ENCODE measurements around the gene STX5. TPM values are rescaled to one million over a fixed set of nuclear protein-coding genes. Genes with fewer than 3 reads are reported as not detected.
A peak's percentile ranks its signal among the peaks of the same experiment; 100 is the strongest.

The STX5 gene
- total and polyA plus RNA-seq, 4 donors = 19.8 to 47.6 (median 37.7) TPM

- ATAC-seq (ENCODE audit: insufficient read depth, low FRiP score) = no peak
- DNase-seq = no peak
- H3K4me1 ChIP-seq (ENCODE audit: control insufficient read depth in 5 of 5, insufficient read depth in 5 of 5, low read length in 5 of 5) = peaks cover 0 to 2% (median 0%) of the 10 kb centered on the region in 5 donors
- TF ChIP-seq CTCF (IDR thresholded peaks at IDR 0.05; ENCODE audit: control extremely low read depth, extremely low read depth) = no peak
- no peaks in the 10 kb centered on the region for H3K9me3 ChIP-seq (ENCODE audit: control insufficient read depth in 4 of 4, insufficient read depth in 3 of 4, low read length in 3 of 4)
- 87 to 90% methylated on average over 2 of the region's 2 CpGs for WGBS, 2 donors
- no peak overlapping the region for H3K4me3 ChIP-seq
- no peak overlapping the region for H3K9ac ChIP-seq (ENCODE audit: insufficient read depth in 1 of 2, low read length in 2 of 2)
- peaks cover 2 to 9% (median 6%) of the 10 kb centered on the region in 4 donors for H3K36me3 ChIP-seq (ENCODE audit: control insufficient read depth in 4 of 4, insufficient read depth in 4 of 4, low read length in 4 of 4)
- no peak overlapping the region for H3K27ac ChIP-seq (ENCODE audit: low read depth in 1 of 2, low read length in 1 of 2)
- no peaks in the 10 kb centered on the region for H3K27me3 ChIP-seq (ENCODE audit: control insufficient read depth in 3 of 3, insufficient read depth in 3 of 3, low read length in 2 of 3)
These were observed 20.2 kb downstream of the STX5 start for GRCh38 chr11:62811659-62812058.

- Histone ChIP-seq H3K27ac (ENCODE audit: low read depth in 1 of 2, low read length in 1 of 2) (no peak overlapping the region), H3K9ac (ENCODE audit: insufficient read depth in 1 of 2, low read length in 2 of 2) (no peak overlapping the region), H3K36me3 (ENCODE audit: control insufficient read depth in 4 of 4, insufficient read depth in 4 of 4, low read length in 4 of 4) (peaks cover 2 to 9% (median 4%) of the 10 kb centered on the region in 4 donors), H3K4me3 (no peak overlapping the region), H3K4me1 (ENCODE audit: control insufficient read depth in 5 of 5, insufficient read depth in 5 of 5, low read length in 5 of 5) (peaks cover 0 to 10% (median 6%) of the 10 kb centered on the region in 5 donors), H3K9me3 (ENCODE audit: control insufficient read depth in 4 of 4, insufficient read depth in 3 of 4, low read length in 3 of 4) (no peaks in the 10 kb centered on the region), H3K27me3 (ENCODE audit: control insufficient read depth in 3 of 3, insufficient read depth in 3 of 3, low read length in 2 of 3) (no peaks in the 10 kb centered on the region)
- DNase-seq = no peak
- ATAC-seq (ENCODE audit: insufficient read depth, low FRiP score) = no peak
- no peak for TF ChIP-seq CTCF (IDR thresholded peaks at IDR 0.05; ENCODE audit: control extremely low read depth, extremely low read depth)
- 22 to 48% methylated on average over 1 of the region's 1 CpG for WGBS, 2 donors
These were observed 21.1 kb downstream of the STX5 start for GRCh38 chr11:62810748-62811147.

GRCh38 chr11:62806611-62807121 lies 25.2 kb downstream of the STX5 start:
- ATAC-seq (ENCODE audit: insufficient read depth, low FRiP score) (no peak), DNase-seq (peak in 2 of 3 donors; percentile 20 to 34)
- Histone ChIP-seq H3K27me3 (ENCODE audit: control insufficient read depth in 3 of 3, insufficient read depth in 3 of 3, low read length in 2 of 3) (no peaks in the 10 kb centered on the region), H3K4me1 (ENCODE audit: control insufficient read depth in 5 of 5, insufficient read depth in 5 of 5, low read length in 5 of 5) (peaks cover 0 to 24% (median 13%) of the 10 kb centered on the region in 5 donors), H3K9ac (ENCODE audit: insufficient read depth in 1 of 2, low read length in 2 of 2) (no peak overlapping the region), H3K27ac (ENCODE audit: low read depth in 1 of 2, low read length in 1 of 2) (peak overlapping the region; percentile 64 to 88), H3K9me3 (ENCODE audit: control insufficient read depth in 4 of 4, insufficient read depth in 3 of 4, low read length in 3 of 4) (no peaks in the 10 kb centered on the region), H3K36me3 (ENCODE audit: control insufficient read depth in 4 of 4, insufficient read depth in 4 of 4, low read length in 4 of 4) (peaks cover 4 to 19% (median 12%) of the 10 kb centered on the region in 4 donors), H3K4me3 (no peak overlapping the region)
- 43 to 62% methylated on average over 5 of the region's 5 CpGs for WGBS, 2 donors
- TF ChIP-seq CTCF (IDR thresholded peaks at IDR 0.05; ENCODE audit: control extremely low read depth, extremely low read depth) = no peak
